COLO668 (cell line): ENCODE measurements around the gene IRAK2.

Experiments used
- DNase-seq: peaks from one replicate; lab custom pipeline; 2025; ENCODE audit not compliant: unreplicated experiment; lab: John Stamatoyannopoulos, UW

IRAK2 gene

GRCh38 chr3:10188804-10189556 lies 24.3 kb downstream of the IRAK2 start:
- DNase-seq = no peak

DNA sequence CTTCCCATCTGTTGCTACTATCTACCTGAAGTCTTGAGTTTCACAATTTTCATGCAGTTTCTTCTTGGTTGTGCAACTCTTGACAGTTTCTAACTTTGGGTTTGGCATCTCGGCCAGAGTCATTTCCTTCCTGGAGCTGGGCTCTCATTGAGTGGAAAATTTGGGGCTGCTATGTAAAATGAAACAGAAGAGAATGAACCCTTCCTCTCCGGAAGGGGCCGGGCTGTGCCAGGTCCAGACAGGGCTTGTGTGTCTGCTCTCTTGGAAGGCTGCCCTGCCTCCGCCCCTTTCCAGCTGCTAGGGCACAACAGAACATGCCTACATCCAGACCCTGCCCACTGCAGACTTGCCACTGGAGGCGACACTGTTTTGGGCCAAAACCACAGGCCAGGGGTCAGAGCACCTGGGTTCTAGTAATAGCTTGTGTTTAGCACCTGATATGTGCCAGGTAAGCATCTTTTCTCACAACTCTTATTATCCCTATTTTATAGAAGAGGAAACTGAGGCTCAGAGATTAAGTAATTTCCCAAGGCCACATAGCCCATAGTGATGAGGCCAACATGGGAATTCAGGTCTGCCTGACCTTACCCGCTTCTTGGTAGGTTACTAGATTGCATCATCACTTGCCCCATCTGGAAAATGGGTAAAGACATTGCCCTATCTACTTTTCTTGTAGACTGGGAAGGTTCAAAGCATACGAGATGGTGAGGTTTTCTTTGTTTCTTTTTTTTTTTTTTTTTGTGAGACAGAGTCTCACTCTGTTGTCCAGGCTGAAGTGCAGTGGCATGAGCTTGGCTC lies 25.0 kb downstream of the IRAK2 start:
- DNase-seq = no peak

- peak; percentile 62 for DNase-seq
Observed at GRCh38 chr3:10192953-10193691, 28.4 kb downstream of the IRAK2 start.

GRCh38 chr3:10193692-10194327 lies 29.1 kb downstream of the IRAK2 start:
- DNase-seq = no peak

DNA sequence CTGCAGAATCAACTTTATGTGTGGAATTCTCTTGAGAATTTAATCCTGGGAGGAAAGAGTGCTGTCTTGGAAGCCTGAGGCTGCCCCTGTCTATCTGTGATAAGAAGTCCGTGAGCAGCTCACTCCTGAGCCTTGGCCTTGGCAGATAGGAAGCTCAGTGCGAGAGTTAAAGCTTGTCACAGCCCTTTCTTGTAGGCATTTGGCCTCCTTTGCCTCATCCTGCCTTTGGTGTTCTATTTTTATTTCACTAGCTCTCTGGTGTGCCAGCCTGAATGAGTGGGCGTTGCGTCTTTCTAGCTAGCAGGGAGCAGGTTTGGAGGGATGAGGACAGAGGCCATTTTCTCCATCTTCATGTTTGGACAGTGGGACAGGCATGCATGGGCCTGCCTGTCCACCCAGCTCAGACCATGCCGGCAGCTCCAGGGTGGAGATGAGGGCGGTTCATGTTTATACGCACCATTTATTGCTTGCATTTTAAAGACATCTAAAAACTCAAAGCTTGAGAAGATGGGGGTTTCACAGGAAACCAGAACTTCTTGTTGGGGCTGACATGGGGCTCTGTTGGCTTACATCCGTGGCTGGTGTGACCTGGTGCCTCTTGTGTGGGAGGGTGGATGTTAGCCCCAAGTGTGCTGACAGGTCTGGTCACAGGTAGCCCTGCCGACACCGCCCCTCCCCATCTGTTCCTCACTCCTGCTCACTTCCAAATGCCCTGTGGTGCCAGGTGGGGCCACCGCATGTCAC lies 29.8 kb downstream of the IRAK2 start:
- DNase-seq = peak; percentile 7

- no peak for DNase-seq
Observed at GRCh38 chr3:10195366-10196089, 30.8 kb downstream of the IRAK2 start.

- no peak for DNase-seq
Observed at GRCh38 chr3:10196389-10197052, 31.8 kb downstream of the IRAK2 start.

DNA sequence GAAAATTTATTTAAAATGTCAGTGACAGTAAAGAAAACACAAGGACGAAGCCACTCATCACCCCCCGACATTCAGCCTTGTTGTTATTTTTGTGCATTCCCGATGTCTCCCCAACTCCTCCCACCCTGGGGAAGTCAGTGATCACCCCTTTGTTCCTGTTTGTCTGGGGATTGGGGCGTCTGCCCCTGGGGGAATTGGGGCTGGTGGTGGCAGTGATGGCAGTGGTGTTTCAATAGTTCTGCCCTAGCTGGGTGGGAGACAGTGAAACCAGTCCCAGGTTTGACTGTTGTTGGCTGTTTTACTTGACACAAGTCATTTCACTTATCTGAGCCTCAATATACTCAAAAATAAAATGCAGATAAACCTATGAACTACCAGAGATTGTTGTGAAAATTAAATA lies 33.5 kb downstream of the IRAK2 start:
- DNase-seq = no peak

DNA sequence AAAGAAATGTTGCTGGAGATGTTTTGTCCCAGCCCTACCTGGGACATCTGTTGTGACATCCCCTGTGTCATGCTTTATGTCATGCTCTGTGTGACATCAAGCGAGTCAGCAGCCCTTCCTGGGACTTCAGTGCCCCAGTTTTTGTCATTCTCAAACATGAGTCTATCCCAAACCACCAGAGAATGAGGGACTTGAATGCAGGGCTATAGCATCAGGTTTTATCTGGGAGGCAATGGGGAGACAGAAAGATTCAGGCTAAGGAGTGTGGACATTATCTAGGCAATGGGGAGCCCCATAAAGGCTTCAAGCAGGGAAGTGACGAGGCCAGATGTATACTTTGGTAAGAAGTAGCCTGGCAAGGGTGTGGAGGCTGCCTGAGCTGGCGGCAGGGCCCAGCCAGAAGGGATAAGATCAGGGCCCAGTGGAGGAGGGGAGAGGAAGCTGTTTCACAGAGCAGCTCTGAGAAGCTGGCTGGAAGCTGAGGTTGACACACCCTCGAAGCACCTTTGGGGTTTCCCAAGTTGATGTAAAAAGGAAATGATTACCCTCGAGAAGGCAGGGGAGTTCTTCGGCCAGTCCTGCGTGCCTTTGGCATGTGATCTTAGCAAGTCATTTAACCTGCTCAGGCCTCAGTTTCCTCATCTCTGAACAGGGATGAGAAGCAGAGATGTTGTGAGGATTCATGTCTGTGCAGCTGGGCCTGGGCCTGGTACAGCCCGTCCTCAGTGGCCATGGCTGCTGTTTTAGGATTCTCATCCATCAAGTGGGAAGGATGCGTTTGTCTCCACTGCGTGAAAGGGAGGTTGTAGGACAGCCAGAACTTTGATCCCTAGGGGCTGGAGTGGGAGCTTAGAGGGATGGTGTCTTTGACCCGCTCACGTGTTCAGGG lies 34.3 kb downstream of the IRAK2 start:
- no peak for DNase-seq

GRCh38 chr3:10204921-10205320 lies 40.2 kb downstream of the IRAK2 start:
- no peak for DNase-seq

- DNase-seq = no peak
Observed at GRCh38 chr3:10205451-10206165, 40.9 kb downstream of the IRAK2 start.

GRCh38 chr3:10206166-10206511 lies 41.4 kb downstream of the IRAK2 start:
- DNase-seq = no peak

GRCh38 chr3:10213156-10213792 lies 48.6 kb downstream of the IRAK2 start:
- no peak for DNase-seq

DNA sequence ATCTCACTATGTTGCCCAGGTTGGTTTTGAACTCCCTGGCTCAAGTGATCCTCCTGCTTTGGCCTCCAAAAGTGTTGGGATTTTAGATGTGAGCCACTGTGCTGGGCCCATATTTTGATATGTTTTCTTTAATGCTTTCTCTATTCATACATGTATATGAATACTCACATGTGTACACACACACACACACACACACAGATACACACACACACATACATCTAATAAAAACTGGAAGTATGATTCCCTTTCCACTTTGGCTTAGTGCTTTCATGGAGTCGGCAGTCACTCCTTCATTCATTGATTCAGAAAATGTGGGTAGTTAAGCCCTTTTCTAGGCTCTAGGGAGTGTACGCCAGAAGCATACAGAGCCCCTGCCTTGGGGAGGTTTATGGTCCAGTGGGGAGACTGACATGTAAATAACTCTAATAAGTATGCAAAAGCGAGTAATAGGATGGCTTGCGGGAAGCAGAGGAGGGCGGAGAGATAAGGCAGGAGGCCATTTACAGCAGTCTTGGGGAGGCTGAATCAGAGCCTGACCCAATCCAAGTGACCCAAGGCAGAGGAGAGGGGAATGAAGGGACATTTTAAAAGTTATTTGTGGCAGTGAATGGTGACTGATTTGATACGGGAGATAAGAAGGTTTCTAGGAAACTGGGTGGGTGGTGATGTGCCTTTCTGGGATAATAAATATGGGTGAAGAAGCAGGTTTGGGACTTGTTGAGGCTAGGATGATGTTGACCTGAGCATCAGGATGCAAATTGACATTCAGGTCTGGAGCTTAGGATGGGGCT lies 51.1 kb downstream of the IRAK2 start:
- DNase-seq = no peak

DNA sequence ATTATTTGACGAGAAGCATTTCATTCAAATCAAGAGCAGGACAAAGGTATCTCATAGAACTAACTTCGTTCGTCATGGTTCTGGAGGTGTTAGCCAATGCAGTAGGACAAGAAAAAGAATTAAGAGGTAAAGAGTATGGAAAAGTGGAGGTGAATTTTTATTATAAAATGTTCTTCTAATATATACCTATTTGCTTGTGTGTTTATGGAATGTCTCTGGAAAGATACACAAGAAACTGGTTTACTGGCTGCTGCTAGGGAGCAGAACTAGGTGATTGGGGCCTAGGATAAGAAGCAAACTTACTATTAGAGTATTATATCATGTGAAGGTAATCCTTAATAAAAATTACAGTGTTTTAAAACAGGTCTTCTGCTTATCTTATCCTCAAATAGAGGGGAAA lies 52.6 kb downstream of the IRAK2 start:
- no peak for DNase-seq

- DNase-seq = no peak
Observed at GRCh38 chr3:10219737-10220136, 55.0 kb downstream of the IRAK2 start.
